PFSK-1 (cell line): ENCODE results near the gene CACNA2D4.
A peak's percentile ranks its signal among the peaks of the same experiment; 100 is the strongest.

Source experiments
- FOXP2 ChIP-seq: optimal IDR thresholded peaks from 2 replicates; pipeline ENCODE3; 2011; ENCODE audit warnings: borderline replicate concordance, control low read depth, inconsistent platforms; ENCODE audit not compliant: insufficient read depth; ENCODE audit errors: extremely low read length, extremely low read depth
- POLR2AphosphoS5 ChIP-seq: IDR thresholded peaks from 2 replicates; pipeline ENCODE4 v1.6.1; 2012; ENCODE audit warnings: low read depth, mild to moderate bottlenecking, control low read depth, low read length, moderate library complexity
- REST ChIP-seq, 2 experiments: IDR thresholded peaks; 2 replicates each; pipeline versions ENCODE4 v1.6.1 to v1.8.0; 2011 to 2012; ENCODE audit warnings: low read depth in 2 of 2, low read length in 2 of 2, control low read depth in 1 of 2, inconsistent platforms in 1 of 2, mild to moderate bottlenecking in 1 of 2, moderate library complexity in 1 of 2; ENCODE audit not compliant: insufficient read depth in 1 of 2
- SIN3A ChIP-seq: IDR thresholded peaks from 2 replicates; pipeline ENCODE4 v1.6.1; 2012; ENCODE audit warnings: mild to moderate bottlenecking, low read length, moderate library complexity, borderline replicate concordance; ENCODE audit not compliant: insufficient read depth
- TAF1 ChIP-seq: IDR thresholded peaks from 2 replicates; pipeline ENCODE4 v1.6.1; 2012; ENCODE audit warnings: low read length, control low read depth, borderline replicate concordance; ENCODE audit not compliant: insufficient read depth

CACNA2D4 gene

GRCh38 chr12:1834186-1834925, 84.1 kb downstream of the CACNA2D4 start:
- no peak for TF ChIP-seq FOXP2
- TF ChIP-seq SIN3A: no peak
- no peak for TF ChIP-seq POLR2AphosphoS5
- TF ChIP-seq REST (IDR thresholded peaks at IDR 0.05; ENCODE audit: insufficient read depth in 1 of 2, low read depth in 2 of 2, low read length in 2 of 2): no peak
- TF ChIP-seq TAF1: no peak

GRCh38 chr12:1833596-1834028, 84.8 kb downstream of the CACNA2D4 start:
- TF ChIP-seq SIN3A: no peak
- no peak for TF ChIP-seq REST (IDR thresholded peaks at IDR 0.05; ENCODE audit: insufficient read depth in 1 of 2, low read depth in 2 of 2, low read length in 2 of 2)
- no peak for TF ChIP-seq TAF1
- TF ChIP-seq FOXP2: no peak
- TF ChIP-seq POLR2AphosphoS5: no peak

- no peak for TF ChIP-seq REST (IDR thresholded peaks at IDR 0.05; ENCODE audit: insufficient read depth in 1 of 2, low read depth in 2 of 2, low read length in 2 of 2)
- no peak for TF ChIP-seq TAF1
- TF ChIP-seq FOXP2: no peak
Observed at GRCh38 chr12:1832801-1833595, 85.5 kb downstream of the CACNA2D4 start.

GRCh38 chr12:1830981-1831963, 87.2 kb downstream of the CACNA2D4 start:
- peak; percentile 67; the same call in 1 of the 2 replicates for TF ChIP-seq SIN3A
- no peak for TF ChIP-seq FOXP2
- TF ChIP-seq POLR2AphosphoS5: no peak
- TF ChIP-seq REST (IDR thresholded peaks at IDR 0.05; ENCODE audit: insufficient read depth in 1 of 2, low read depth in 2 of 2, low read length in 2 of 2): peak; percentile 97
- TF ChIP-seq TAF1: no peak
